ENCODE measurements around the gene AURKAIP1.

Gene AURKAIP1

GRCh38 chr1:1344655-1345361 lies 30.2 kb downstream of the AURKAIP1 start:
- TF ChIP-seq REST (IDR thresholded peaks at IDR 0.05; ENCODE audit: insufficient replicate concordance, low read depth) (no peak), SPI1 (IDR thresholded peaks at IDR 0.05; ENCODE audit: borderline replicate concordance, low read depth) (no peak), GABPA (IDR thresholded peaks at IDR 0.05; ENCODE audit: low read depth) (no peak), CTCF (IDR thresholded peaks at IDR 0.05; ENCODE audit: insufficient read depth, low read length) (no peak), POLR2AphosphoS5 (IDR thresholded peaks at IDR 0.05; ENCODE audit: low read depth) (no peak)
- no peak for DNase-seq (ENCODE audit: low read depth in 1 of 2, low spot score in 1 of 2)
- H3K4me3 ChIP-seq (replicated peaks; ENCODE audit: insufficient read depth, low read length): no peak overlapping the region
- H3K27me3 ChIP-seq (ENCODE audit: insufficient read depth, poor library complexity, severe bottlenecking): no peaks in the 10 kb centered on the region
- H3K27ac ChIP-seq (replicated peaks): no peak overlapping the region

GRCh38 chr1:1343811-1344421 lies 31.1 kb downstream of the AURKAIP1 start:
- TF ChIP-seq SPI1 (IDR thresholded peaks at IDR 0.05; ENCODE audit: borderline replicate concordance, low read depth): no peak
- no peak for TF ChIP-seq GABPA (IDR thresholded peaks at IDR 0.05; ENCODE audit: low read depth)
- TF ChIP-seq REST (IDR thresholded peaks at IDR 0.05; ENCODE audit: insufficient replicate concordance, low read depth): no peak
- TF ChIP-seq POLR2AphosphoS5 (IDR thresholded peaks at IDR 0.05; ENCODE audit: low read depth): no peak
- no peak for TF ChIP-seq CTCF (IDR thresholded peaks at IDR 0.05; ENCODE audit: insufficient read depth, low read length)
- no peak overlapping the region for H3K27ac ChIP-seq (replicated peaks)
- H3K27me3 ChIP-seq (ENCODE audit: insufficient read depth, poor library complexity, severe bottlenecking): no peaks in the 10 kb centered on the region
- DNase-seq (ENCODE audit: low read depth in 1 of 2, low spot score in 1 of 2): no peak
- H3K4me3 ChIP-seq (replicated peaks; ENCODE audit: insufficient read depth, low read length): no peak overlapping the region

- Histone ChIP-seq H3K27me3 (ENCODE audit: insufficient read depth, poor library complexity, severe bottlenecking) (no peaks in the 10 kb centered on the region), H3K4me3 (replicated peaks; ENCODE audit: insufficient read depth, low read length) (no peak overlapping the region), H3K27ac (replicated peaks) (no peak overlapping the region)
- TF ChIP-seq GABPA (IDR thresholded peaks at IDR 0.05; ENCODE audit: low read depth): no peak
- TF ChIP-seq CTCF (IDR thresholded peaks at IDR 0.05; ENCODE audit: insufficient read depth, low read length): no peak
- no peak for TF ChIP-seq SPI1 (IDR thresholded peaks at IDR 0.05; ENCODE audit: borderline replicate concordance, low read depth)
- TF ChIP-seq POLR2AphosphoS5 (IDR thresholded peaks at IDR 0.05; ENCODE audit: low read depth): no peak
- TF ChIP-seq REST (IDR thresholded peaks at IDR 0.05; ENCODE audit: insufficient replicate concordance, low read depth): no peak
- no peak for DNase-seq (ENCODE audit: low read depth in 1 of 2, low spot score in 1 of 2)
These were observed 32.4 kb downstream of the AURKAIP1 start for GRCh38 chr1:1342584-1343115.

Measured in HL-60 (cell line).